Astrocyte of the cerebellum (primary cell): ENCODE results near the gene ZFAND2A.

Source experiments
- DNase-seq: peaks from one replicate; pipeline ENCODE4 v3.0.0-alpha.2; 2011; ENCODE audit warnings: low read depth
- H3K4me3 ChIP-seq: 2 replicates; pipeline ENCODE4 v1.5.1; 2011; ENCODE audit warnings: mild to moderate bottlenecking, low read depth, low read length, moderate library complexity
- CTCF ChIP-seq: IDR thresholded peaks from 2 replicates; pipeline ENCODE4 v1.5.1; 2012; ENCODE audit warnings: low read length, low read depth, moderate library complexity, mild to moderate bottlenecking; ENCODE audit errors: missing control alignments
- in situ Hi-C: cut with HindIII; loops from 2 replicates; pipeline ENCODE4 v1.10.0; 2017; ENCODE audit warnings: low sequenced_read_pairs

Gene ZFAND2A

GRCh38 chr7:1140476-1141104 is 19.4 kb downstream of the ZFAND2A start:
- no peak for TF ChIP-seq CTCF
- DNase-seq: no peak
- in situ Hi-C loops: no loop called here
- no peak overlapping the region for H3K4me3 ChIP-seq

- in situ Hi-C loops: no loop called here
- DNase-seq: no peak
- peak overlapping the region; percentile 62 for H3K4me3 ChIP-seq
- TF ChIP-seq CTCF: no peak
These were observed 22.4 kb downstream of the ZFAND2A start for GRCh38 chr7:1137517-1138167.

- in situ Hi-C loops: no loop called here
- H3K4me3 ChIP-seq: peak overlapping the region; percentile 62
- no peak for DNase-seq
- TF ChIP-seq CTCF: no peak
These were observed 23.0 kb downstream of the ZFAND2A start for GRCh38 chr7:1136841-1137516.

GRCh38 chr7:1134951-1135350 is 25.0 kb downstream of the ZFAND2A start:
- no peak for TF ChIP-seq CTCF
- DNase-seq: no peak
- no peak overlapping the region for H3K4me3 ChIP-seq
- in situ Hi-C loops: no loop called here

GRCh38 chr7:1131471-1132265 is 28.3 kb downstream of the ZFAND2A start:
- DNase-seq: no peak
- no peak for TF ChIP-seq CTCF
- no peak overlapping the region for H3K4me3 ChIP-seq
- in situ Hi-C loops: no loop called here
